ENCODE data around the gene EIF5.

- no peak for TF ChIP-seq ZNF331 (CRISPR knock-in tag; IDR thresholded peaks at IDR 0.05; ENCODE audit: low read depth)
- TF ChIP-seq CTCF (conservative IDR thresholded peaks at IDR 0.05; ENCODE audit: low read depth in 2 of 2), result no peak
- TF ChIP-seq STAT1 (IDR thresholded peaks at IDR 0.05; ENCODE audit: unreplicated experiment), result no peak
Measured at GRCh38 chr14:103353362-103353761, 19.3 kb downstream of the EIF5 start.
